Left forelimb (tissue), 1 donor: ENCODE data around the gene BSND.
A peak's percentile ranks its signal among the peaks of the same experiment; 100 is the strongest.

ENCODE experiments used
- DNase-seq: peaks from one replicate; pipeline ENCODE4 v3.0.0-alpha.2; 2018; ENCODE audit warnings: low spot score

BSND gene

GRCh38 chr1:54991939-54992338, 6.8 kb upstream of the BSND start:
- DNase-seq, result no peak

DNA sequence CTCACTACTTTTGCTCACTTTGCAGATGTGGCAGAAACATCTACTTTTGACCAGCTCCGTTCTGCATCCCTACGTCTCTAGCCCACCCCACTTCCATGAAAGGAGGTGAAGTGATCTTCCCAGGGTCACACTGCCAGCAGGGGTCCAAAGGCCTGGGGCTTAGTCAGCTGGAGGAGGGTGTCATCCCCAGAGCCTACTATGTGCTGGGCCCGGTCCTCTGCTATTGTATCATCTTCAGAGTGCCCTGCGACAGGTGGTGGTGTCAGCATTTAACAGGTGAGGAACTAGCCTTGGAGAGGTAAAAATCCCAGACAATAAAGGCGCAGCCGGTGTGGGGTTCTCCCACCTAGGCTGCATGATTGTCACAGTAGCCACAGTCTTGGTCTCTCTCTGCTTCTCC, 5.6 kb upstream of the BSND start:
- no peak for DNase-seq

DNA sequence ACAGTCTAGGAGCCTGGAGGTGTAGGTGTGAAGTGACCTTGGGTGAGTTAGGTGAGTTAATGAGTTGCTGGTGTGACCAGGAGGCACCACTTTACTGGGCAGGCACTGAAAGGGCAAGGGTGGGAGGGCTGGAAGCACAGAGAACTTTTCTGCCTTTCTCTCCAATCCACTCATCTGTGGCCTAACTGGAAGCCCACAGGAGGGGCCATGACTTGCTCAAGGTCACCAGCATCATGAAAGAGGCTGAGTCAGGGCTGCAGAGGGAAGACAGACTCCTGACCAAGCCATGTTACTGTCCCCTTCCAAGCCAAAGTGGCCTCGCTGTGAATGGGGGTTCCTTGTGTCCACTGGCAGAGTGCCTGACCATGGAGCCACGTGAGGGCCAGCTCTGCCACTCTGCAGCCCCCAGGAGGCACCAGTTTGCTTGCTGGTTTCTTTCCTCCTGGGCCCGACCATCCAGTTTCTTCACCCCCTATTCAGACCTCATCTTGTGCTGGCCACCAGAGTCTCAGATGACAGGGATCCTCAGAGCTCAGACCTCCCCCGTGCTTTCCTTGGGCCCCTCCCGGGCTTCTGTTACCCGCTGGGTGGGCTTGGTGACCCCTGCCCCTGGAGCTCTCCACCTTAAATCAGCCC, 4.3 kb upstream of the BSND start:
- no peak for DNase-seq

GRCh38 chr1:54995013-54995760, 3.5 kb upstream of the BSND start:
- DNase-seq, result no peak

GRCh38 chr1:54995835-54996234, 2.9 kb upstream of the BSND start:
- no peak for DNase-seq

GRCh38 chr1:54996359-54996868, 2.3 kb upstream of the BSND start:
- peak; percentile 78 for DNase-seq

DNA sequence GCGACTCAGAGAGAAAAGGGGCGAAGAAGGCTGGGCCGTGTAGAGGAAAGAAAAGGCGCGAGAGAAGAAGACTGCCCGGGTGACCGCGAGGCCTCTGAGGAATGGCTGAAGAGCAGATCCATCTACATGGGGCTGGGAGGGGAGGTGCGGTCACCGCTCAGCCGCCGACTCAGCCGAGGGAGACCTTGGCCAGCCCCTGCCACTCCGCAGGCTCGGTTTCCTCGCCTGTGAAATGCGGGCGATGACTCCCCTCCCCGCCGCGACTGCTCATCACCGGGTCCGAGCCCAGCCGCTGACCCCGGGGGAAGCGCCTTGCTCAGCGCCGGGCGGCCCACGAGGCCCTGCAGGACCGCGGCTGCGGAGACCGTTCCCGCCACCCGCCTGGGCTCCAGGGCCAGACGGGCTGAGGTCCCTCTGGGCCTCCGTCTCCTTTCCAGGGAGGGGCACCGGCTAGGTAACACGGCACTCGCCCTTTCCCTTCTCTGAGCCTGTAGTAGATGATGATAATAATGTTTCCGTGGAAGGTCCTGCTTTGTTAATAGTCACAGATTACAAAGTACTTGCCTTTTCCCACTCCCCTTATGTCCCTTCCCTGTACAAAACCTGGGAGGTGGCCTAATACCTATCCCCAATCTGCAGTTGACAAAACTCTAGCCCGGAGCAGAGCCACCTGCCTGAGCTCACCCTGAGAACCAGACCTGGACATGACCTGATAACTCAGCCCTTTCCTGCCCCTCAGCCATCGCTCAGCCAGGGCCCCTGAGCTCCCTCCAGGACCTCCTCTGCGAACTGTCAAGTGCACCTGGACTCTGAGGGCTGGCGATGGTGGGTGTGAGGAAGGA, 1.6 kb upstream of the BSND start:
- no peak for DNase-seq

GRCh38 chr1:54997711-54997986, 1.1 kb upstream of the BSND start:
- DNase-seq, result no peak

DNA sequence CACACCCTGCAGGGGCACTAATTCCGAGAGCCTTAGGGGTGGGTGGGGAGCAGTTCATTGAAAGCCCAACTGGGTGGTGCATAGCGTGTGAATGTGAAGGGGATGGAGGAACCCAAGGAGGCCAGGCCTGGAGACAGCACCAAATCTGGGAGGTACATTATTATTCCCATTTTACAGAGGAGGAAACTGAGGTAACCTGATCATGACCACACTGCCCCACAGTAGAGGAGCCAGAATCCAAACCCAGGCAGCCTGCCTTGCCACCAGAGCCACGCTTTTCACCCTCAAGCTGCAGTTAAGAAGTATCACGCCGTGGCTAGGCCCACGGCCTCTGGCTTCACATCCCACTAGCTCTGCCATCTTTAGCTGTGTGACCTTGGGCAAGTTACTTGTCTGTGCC, 633 bp upstream of the BSND start:
- no peak for DNase-seq

- no peak for DNase-seq
Measured at GRCh38 chr1:55000110-55001085, 1.7 kb downstream of the BSND start.

DNA sequence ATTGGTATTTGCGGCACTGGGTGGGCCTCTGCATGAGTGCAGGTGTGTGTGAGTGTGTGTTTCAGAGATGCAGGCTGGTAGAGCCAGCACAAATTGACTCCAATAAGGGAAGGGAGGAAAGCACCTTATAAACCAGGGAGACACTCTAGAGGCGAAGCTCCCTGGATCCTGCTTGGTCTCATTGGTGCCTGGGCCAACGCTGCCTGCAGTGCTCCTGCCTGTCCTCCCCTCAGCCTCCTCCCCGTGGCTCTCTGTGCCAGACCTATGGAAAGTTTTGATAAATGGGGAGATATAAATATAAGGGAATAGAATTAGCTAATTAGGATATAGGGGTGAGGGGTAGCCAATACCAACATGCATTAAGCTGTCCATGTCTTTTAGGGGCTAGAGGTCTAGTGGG, 2.6 kb downstream of the BSND start:
- no peak for DNase-seq

DNA sequence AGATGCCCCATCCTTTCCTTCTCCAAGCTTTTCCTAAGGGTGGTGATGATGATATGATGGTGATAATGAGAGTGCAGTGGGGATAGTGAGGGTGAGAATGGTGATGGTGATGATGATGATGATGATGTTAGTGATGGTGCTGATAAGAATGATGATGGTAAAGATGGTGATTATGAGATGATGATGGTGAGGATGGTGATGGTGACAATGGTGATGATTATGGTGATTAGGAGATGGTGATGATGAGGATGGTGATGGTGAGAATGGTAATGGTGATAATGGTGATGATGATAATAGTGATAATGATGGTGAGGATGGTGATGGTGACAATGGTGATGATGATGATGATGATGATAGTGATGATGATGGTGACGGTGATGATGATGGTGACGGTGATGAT, 4.0 kb downstream of the BSND start:
- DNase-seq, result no peak

GRCh38 chr1:55005351-55006140, 6.8 kb downstream of the BSND start:
- DNase-seq, result no peak

GRCh38 chr1:55006931-55007330, 8.2 kb downstream of the BSND start:
- no peak for DNase-seq

GRCh38 chr1:55007625-55008024, 8.9 kb downstream of the BSND start:
- no peak for DNase-seq

GRCh38 chr1:55010194-55010886, 11.6 kb downstream of the BSND start:
- DNase-seq, result no peak

GRCh38 chr1:55010887-55011217, 12.1 kb downstream of the BSND start:
- DNase-seq, result no peak

GRCh38 chr1:55012661-55013060, 13.9 kb downstream of the BSND start:
- DNase-seq, result no peak

DNA sequence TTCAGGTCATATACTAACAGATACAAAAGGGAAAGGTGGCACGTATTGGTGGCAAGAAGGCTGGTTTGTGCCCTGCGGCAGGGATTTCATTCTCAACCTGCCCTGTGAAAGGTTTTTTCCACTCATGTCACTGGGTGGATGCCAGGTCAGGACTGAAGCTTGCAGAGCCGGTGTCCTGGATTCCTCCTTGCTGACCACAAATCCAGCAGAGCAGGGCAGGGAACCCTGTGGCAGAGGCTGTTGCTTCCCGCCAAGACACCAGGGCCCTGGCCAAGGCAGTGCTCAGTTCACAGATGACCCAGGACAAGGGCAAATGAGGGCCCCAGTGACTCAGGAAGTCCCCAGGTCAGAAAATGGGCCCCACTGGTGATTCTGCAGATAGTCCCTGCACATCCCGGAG, 16.4 kb downstream of the BSND start:
- no peak for DNase-seq
